HEK293 (cell line): ENCODE measurements around the gene CRY1.

Experiments
- BCL11A ChIP-seq: fragments of 450-650 bp; formaldehyde crosslinking; IDR thresholded peaks from 2 replicates; pipeline ENCODE4 v1.5.1; 2016; ENCODE audit warnings: low read depth, missing biosample characterization, missing genetic modification characterization
- EGR2 ChIP-seq: fragments of 450-650 bp; formaldehyde crosslinking; IDR thresholded peaks from 2 replicates; pipeline ENCODE4 v1.5.1; 2016; ENCODE audit warnings: low read depth, missing biosample characterization, missing genetic modification characterization
- GLI4 ChIP-seq: fragments of 450-650 bp; formaldehyde crosslinking; IDR thresholded peaks from 2 replicates; pipeline ENCODE4 v1.5.1; 2016; ENCODE audit warnings: missing biosample characterization, missing genetic modification characterization
- HOXC10 ChIP-seq: sonication (generic); formaldehyde crosslinking; IDR thresholded peaks from 2 replicates; pipeline ENCODE4 v1.8.1; 2023; ENCODE audit warnings: mild to moderate bottlenecking, missing genetic modification reagents
- MEIS1 ChIP-seq: sonication (generic); formaldehyde crosslinking; IDR thresholded peaks from 2 replicates; pipeline ENCODE4 v1.8.1; 2022; ENCODE audit warnings: missing genetic modification reagents, mild to moderate bottlenecking, borderline replicate concordance
- SCRT2 ChIP-seq: fragments of 450-650 bp; formaldehyde crosslinking; IDR thresholded peaks from 2 replicates; pipeline ENCODE4 v1.5.1; 2016; ENCODE audit warnings: missing biosample characterization, missing genetic modification characterization
- SP3 ChIP-seq: fragments of 450-650 bp; formaldehyde crosslinking; IDR thresholded peaks from 2 replicates; pipeline ENCODE4 v1.5.1; 2016; ENCODE audit warnings: missing biosample characterization, missing genetic modification characterization
- SP7 ChIP-seq: fragments of 450-650 bp; formaldehyde crosslinking; IDR thresholded peaks from 2 replicates; pipeline ENCODE4 v1.5.1; 2016; ENCODE audit warnings: missing biosample characterization, missing genetic modification characterization
- YY1 ChIP-seq: fragments of 450-650 bp; formaldehyde crosslinking; IDR thresholded peaks from 2 replicates; pipeline ENCODE4 v1.5.1; 2018; ENCODE audit warnings: missing biosample characterization, missing genetic modification characterization
- ZBTB48 ChIP-seq: fragments of 450-650 bp; formaldehyde crosslinking; IDR thresholded peaks from 2 replicates; pipeline ENCODE4 v1.5.1; 2016; ENCODE audit warnings: missing biosample characterization, missing genetic modification characterization
- ZBTB8A ChIP-seq: fragments of 450-650 bp; formaldehyde crosslinking; IDR thresholded peaks from 2 replicates; pipeline ENCODE4 v1.5.1; 2016; ENCODE audit warnings: missing biosample characterization, missing genetic modification characterization
- ZFHX2 ChIP-seq: fragments of 450-650 bp; formaldehyde crosslinking; conservative IDR thresholded peaks from 2 replicates; pipeline ENCODE4 v1.5.1; 2016; ENCODE audit warnings: missing biosample characterization, missing genetic modification characterization
- ZIC2 ChIP-seq: fragments of 450-650 bp; formaldehyde crosslinking; IDR thresholded peaks from 2 replicates; pipeline ENCODE4 v1.5.1; 2016; ENCODE audit warnings: missing biosample characterization, missing genetic modification characterization
- ZNF133 ChIP-seq: fragments of 450-650 bp; formaldehyde crosslinking; IDR thresholded peaks from 2 replicates; pipeline ENCODE4 v1.5.1; 2016; ENCODE audit warnings: missing biosample characterization, missing genetic modification characterization
- ZNF157 ChIP-seq: fragments of 450-650 bp; formaldehyde crosslinking; IDR thresholded peaks from 2 replicates; pipeline ENCODE4 v1.5.1; 2016; ENCODE audit warnings: missing biosample characterization, missing genetic modification characterization
- ZNF184 ChIP-seq: fragments of 450-650 bp; IDR thresholded peaks from 2 replicates; pipeline ENCODE4 v1.5.1; 2018; ENCODE audit warnings: missing biosample characterization, mild to moderate bottlenecking, missing genetic modification characterization
- ZNF202 ChIP-seq: fragments of 450-650 bp; formaldehyde crosslinking; IDR thresholded peaks from 2 replicates; pipeline ENCODE4 v1.5.1; 2016; ENCODE audit warnings: missing biosample characterization, missing genetic modification characterization, borderline replicate concordance
- ZNF214 ChIP-seq: fragments of 450-650 bp; formaldehyde crosslinking; IDR thresholded peaks from 2 replicates; pipeline ENCODE4 v1.5.1; 2017; ENCODE audit warnings: missing biosample characterization, mild to moderate bottlenecking, missing genetic modification characterization, borderline replicate concordance
- ZNF239 ChIP-seq: fragments of 450-650 bp; formaldehyde crosslinking; IDR thresholded peaks from 2 replicates; pipeline ENCODE4 v1.5.1; 2016; ENCODE audit warnings: missing biosample characterization, missing genetic modification characterization
- ZNF248 ChIP-seq: fragments of 450-650 bp; formaldehyde crosslinking; IDR thresholded peaks from 2 replicates; pipeline ENCODE4 v1.5.1; 2017; ENCODE audit warnings: missing biosample characterization, missing genetic modification characterization
- ZNF362 ChIP-seq: fragments of 450-650 bp; formaldehyde crosslinking; IDR thresholded peaks from 2 replicates; pipeline ENCODE4 v1.5.1; 2016; ENCODE audit warnings: missing biosample characterization, missing genetic modification characterization
- ZNF423 ChIP-seq: fragments of 450-650 bp; formaldehyde crosslinking; IDR thresholded peaks from 2 replicates; pipeline ENCODE4 v1.5.1; 2016; ENCODE audit warnings: missing biosample characterization, missing genetic modification characterization
- ZNF473 ChIP-seq: fragments of 450-650 bp; formaldehyde crosslinking; IDR thresholded peaks from 2 replicates; pipeline ENCODE4 v1.5.1; 2017; ENCODE audit warnings: missing biosample characterization, missing genetic modification characterization
- ZNF510 ChIP-seq: fragments of 450-650 bp; formaldehyde crosslinking; IDR thresholded peaks from 2 replicates; pipeline ENCODE4 v1.5.1; 2018; ENCODE audit warnings: mild to moderate bottlenecking, missing genetic modification characterization, missing biosample characterization; ENCODE audit not compliant: insufficient replicate concordance
- ZNF514 ChIP-seq: fragments of 450-650 bp; formaldehyde crosslinking; IDR thresholded peaks from 2 replicates; pipeline ENCODE4 v1.5.1; 2016; ENCODE audit warnings: missing biosample characterization, missing genetic modification characterization
- ZNF555 ChIP-seq: fragments of 450-650 bp; formaldehyde crosslinking; conservative IDR thresholded peaks from 2 replicates; pipeline ENCODE4 v1.5.1; 2017; ENCODE audit warnings: missing biosample characterization, mild to moderate bottlenecking, missing genetic modification characterization, inconsistent platforms
- ZNF558 ChIP-seq: fragments of 450-650 bp; formaldehyde crosslinking; IDR thresholded peaks from 2 replicates; pipeline ENCODE4 v1.5.1; 2016; ENCODE audit warnings: missing biosample characterization, missing genetic modification characterization
- ZNF571 ChIP-seq: fragments of 450-650 bp; formaldehyde crosslinking; IDR thresholded peaks from 2 replicates; pipeline ENCODE4 v1.5.0; 2017; ENCODE audit warnings: missing biosample characterization, missing genetic modification characterization
- ZNF610 ChIP-seq: fragments of 450-650 bp; formaldehyde crosslinking; IDR thresholded peaks from 2 replicates; pipeline ENCODE4 v1.5.1; 2016; ENCODE audit warnings: missing biosample characterization, missing genetic modification characterization, borderline replicate concordance
- ZNF623 ChIP-seq: fragments of 450-650 bp; formaldehyde crosslinking; IDR thresholded peaks from 2 replicates; pipeline ENCODE4 v1.5.1; 2016; ENCODE audit warnings: missing biosample characterization, missing genetic modification characterization
- ZNF624 ChIP-seq: fragments of 450-650 bp; formaldehyde crosslinking; IDR thresholded peaks from 2 replicates; pipeline ENCODE4 v1.5.1; 2017; ENCODE audit warnings: missing biosample characterization, missing genetic modification characterization
- ZNF626 ChIP-seq: fragments of 450-650 bp; sonication (Bioruptor Pico); formaldehyde crosslinking; IDR thresholded peaks from 2 replicates; pipeline ENCODE4 v1.5.1; 2018; ENCODE audit warnings: missing biosample characterization, missing genetic modification characterization, inconsistent platforms
- ZNF629 ChIP-seq: fragments of 450-650 bp; formaldehyde crosslinking; IDR thresholded peaks from 2 replicates; pipeline ENCODE4 v1.5.1; 2017; ENCODE audit warnings: missing biosample characterization, missing genetic modification characterization
- ZNF670 ChIP-seq: fragments of 450-650 bp; formaldehyde crosslinking; IDR thresholded peaks from 2 replicates; pipeline ENCODE4 v1.5.1; 2016; ENCODE audit warnings: missing biosample characterization, missing genetic modification characterization, low read depth
- ZNF707 ChIP-seq: fragments of 450-650 bp; formaldehyde crosslinking; IDR thresholded peaks from 2 replicates; pipeline ENCODE4 v1.5.1; 2016; ENCODE audit warnings: missing biosample characterization, missing genetic modification characterization
- ZNF776 ChIP-seq: fragments of 450-650 bp; formaldehyde crosslinking; IDR thresholded peaks from 2 replicates; pipeline ENCODE4 v1.5.0; 2017; ENCODE audit warnings: missing biosample characterization, missing genetic modification characterization, borderline replicate concordance
- ZNF777 ChIP-seq: fragments of 450-650 bp; formaldehyde crosslinking; IDR thresholded peaks from 2 replicates; pipeline ENCODE4 v1.5.1; 2017; ENCODE audit warnings: missing biosample characterization, missing genetic modification characterization, borderline replicate concordance
- ZNF830 ChIP-seq: fragments of 450-650 bp; IDR thresholded peaks from 2 replicates; pipeline ENCODE4 v1.5.0; 2018; ENCODE audit warnings: missing biosample characterization, missing genetic modification characterization, low read depth, mild to moderate bottlenecking, moderate library complexity
- ZNF843 ChIP-seq: fragments of 450-650 bp; formaldehyde crosslinking; IDR thresholded peaks from 2 replicates; pipeline ENCODE4 v1.5.1; 2016; ENCODE audit warnings: missing biosample characterization, missing genetic modification characterization
- TF ChIP-seq, protein P1 (sequence below): fragments of 450-650 bp; formaldehyde crosslinking; IDR thresholded peaks from 2 replicates; pipeline ENCODE4 v1.5.1; 2016; ENCODE audit warnings: missing biosample characterization, missing genetic modification characterization
- TF ChIP-seq, protein P2 (sequence below): fragments of 450-650 bp; IDR thresholded peaks from 2 replicates; pipeline ENCODE4 v1.5.1; 2018; ENCODE audit warnings: missing biosample characterization, missing genetic modification characterization

CRY1 gene

GRCh38 chr12:106956048-106956578 is 137.2 kb downstream of the CRY1 start (continued):
- TF ChIP-seq, protein P1, sequence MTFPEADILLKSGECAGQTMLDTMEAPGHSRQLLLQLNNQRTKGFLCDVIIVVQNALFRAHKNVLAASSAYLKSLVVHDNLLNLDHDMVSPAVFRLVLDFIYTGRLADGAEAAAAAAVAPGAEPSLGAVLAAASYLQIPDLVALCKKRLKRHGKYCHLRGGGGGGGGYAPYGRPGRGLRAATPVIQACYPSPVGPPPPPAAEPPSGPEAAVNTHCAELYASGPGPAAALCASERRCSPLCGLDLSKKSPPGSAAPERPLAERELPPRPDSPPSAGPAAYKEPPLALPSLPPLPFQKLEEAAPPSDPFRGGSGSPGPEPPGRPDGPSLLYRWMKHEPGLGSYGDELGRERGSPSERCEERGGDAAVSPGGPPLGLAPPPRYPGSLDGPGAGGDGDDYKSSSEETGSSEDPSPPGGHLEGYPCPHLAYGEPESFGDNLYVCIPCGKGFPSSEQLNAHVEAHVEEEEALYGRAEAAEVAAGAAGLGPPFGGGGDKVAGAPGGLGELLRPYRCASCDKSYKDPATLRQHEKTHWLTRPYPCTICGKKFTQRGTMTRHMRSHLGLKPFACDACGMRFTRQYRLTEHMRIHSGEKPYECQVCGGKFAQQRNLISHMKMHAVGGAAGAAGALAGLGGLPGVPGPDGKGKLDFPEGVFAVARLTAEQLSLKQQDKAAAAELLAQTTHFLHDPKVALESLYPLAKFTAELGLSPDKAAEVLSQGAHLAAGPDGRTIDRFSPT (tag by site-specific recombination), result peak; percentile 35
- TF ChIP-seq ZNF510 (no peak), ZNF239 (tag by site-specific recombination) (no peak), ZNF514 (no peak), ZNF473 (no peak), ZNF248 (no peak), SCRT2 (tag by site-specific recombination) (peak; percentile 94), ZNF610 (no peak), YY1 (tag by site-specific recombination) (no peak), ZNF558 (no peak), ZNF423 (no peak), ZNF362 (tag by site-specific recombination) (no peak), ZNF623 (tag by site-specific recombination) (no peak), ZNF830 (tag by site-specific recombination) (no peak), ZNF202 (tag by site-specific recombination) (no peak), ZNF776 (no peak), ZNF624 (tag by site-specific recombination) (no peak), ZNF626 (tag by site-specific recombination) (no peak), ZNF133 (tag by site-specific recombination) (no peak), EGR2 (no peak), SP3 (no peak; the same call in 1 of the 2 replicates), ZNF157 (tag by site-specific recombination) (no peak), ZNF184 (tag by site-specific recombination) (no peak), HOXC10 (CRISPR knock-in tag) (no peak), GLI4 (tag by site-specific recombination) (no peak), ZNF214 (tag by site-specific recombination) (no peak), ZNF707 (tag by site-specific recombination) (no peak), MEIS1 (no peak), SP7 (tag by site-specific recombination) (no peak), ZBTB8A (tag by site-specific recombination) (peak; percentile 65; the same call in 1 of the 2 replicates), BCL11A (tag by site-specific recombination) (no peak), ZNF629 (no peak), ZNF777 (tag by site-specific recombination) (no peak; the same call in 1 of the 2 replicates), ZFHX2 (tag by site-specific recombination) (no peak), ZBTB48 (tag by site-specific recombination) (0 out of 2 replicates have a peak, but pooled peaks have one; percentile 11), ZNF670 (tag by site-specific recombination) (no peak), ZIC2 (tag by site-specific recombination) (peak; percentile 75), ZNF843 (tag by site-specific recombination) (no peak), ZNF555 (tag by site-specific recombination) (no peak), ZNF571 (tag by site-specific recombination) (no peak)
- TF ChIP-seq, protein P2, sequence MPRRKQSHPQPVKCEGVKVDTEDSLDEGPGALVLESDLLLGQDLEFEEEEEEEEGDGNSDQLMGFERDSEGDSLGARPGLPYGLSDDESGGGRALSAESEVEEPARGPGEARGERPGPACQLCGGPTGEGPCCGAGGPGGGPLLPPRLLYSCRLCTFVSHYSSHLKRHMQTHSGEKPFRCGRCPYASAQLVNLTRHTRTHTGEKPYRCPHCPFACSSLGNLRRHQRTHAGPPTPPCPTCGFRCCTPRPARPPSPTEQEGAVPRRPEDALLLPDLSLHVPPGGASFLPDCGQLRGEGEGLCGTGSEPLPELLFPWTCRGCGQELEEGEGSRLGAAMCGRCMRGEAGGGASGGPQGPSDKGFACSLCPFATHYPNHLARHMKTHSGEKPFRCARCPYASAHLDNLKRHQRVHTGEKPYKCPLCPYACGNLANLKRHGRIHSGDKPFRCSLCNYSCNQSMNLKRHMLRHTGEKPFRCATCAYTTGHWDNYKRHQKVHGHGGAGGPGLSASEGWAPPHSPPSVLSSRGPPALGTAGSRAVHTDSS, result no peak
